Karpas-422 (cell line): ENCODE results near the gene RNF123. TPM values are rescaled to one million over a fixed set of nuclear protein-coding genes. Genes with fewer than 3 reads are reported as not detected.

ENCODE experiments used
- DNase-seq: peaks from one replicate; pipeline ENCODE4 v3.0.0-alpha.2; 2015
- H2AFZ ChIP-seq: fragments of 200-600 bp; sonication (generic); 2 replicates; pipeline ENCODE4 v1.6.1; 2014; ENCODE audit warnings: antibody characterized with exemption, low read length, mixed read lengths
- H3K27ac ChIP-seq: fragments of 200-600 bp; sonication (generic); 2 replicates; pipeline ENCODE4 v1.5.1; 2014; ENCODE audit warnings: mild to moderate bottlenecking, low read length, moderate library complexity
- H3K27me3 ChIP-seq: fragments of 200-600 bp; sonication (generic); 2 replicates; pipeline ENCODE4 v1.6.1; 2014; ENCODE audit warnings: low read length, mixed read lengths
- H3K36me3 ChIP-seq: fragments of 200-600 bp; sonication (generic); 2 replicates; pipeline ENCODE4 v1.6.1; 2014; ENCODE audit warnings: low read length, mixed read lengths; ENCODE audit not compliant: insufficient read depth
- H3K4me1 ChIP-seq: fragments of 200-600 bp; sonication (generic); 2 replicates; pipeline ENCODE4 v1.6.1; 2014; ENCODE audit warnings: mild to moderate bottlenecking, low read length, mixed read lengths
- H3K4me2 ChIP-seq: fragments of 200-600 bp; sonication (generic); 2 replicates; pipeline ENCODE4 v1.6.1; 2014; ENCODE audit warnings: low read length, low read depth, mild to moderate bottlenecking; ENCODE audit not compliant: poor library complexity, severe bottlenecking
- H3K4me3 ChIP-seq: fragments of 200-600 bp; sonication (generic); 2 replicates; pipeline ENCODE4 v1.5.1; 2014; ENCODE audit warnings: mild to moderate bottlenecking, antibody characterized with exemption, low read length, mixed read lengths
- H3K79me2 ChIP-seq: fragments of 200-600 bp; sonication (generic); 2 replicates; pipeline ENCODE4 v1.6.1; 2014; ENCODE audit warnings: mild to moderate bottlenecking, low read length, mixed read lengths
- H3K9ac ChIP-seq: fragments of 200-600 bp; sonication (generic); 2 replicates; pipeline ENCODE4 v1.6.0; 2014; ENCODE audit warnings: low read length
- H3K9me2 ChIP-seq: fragments of 200-600 bp; sonication (generic), shearing (Covaris generic); replicated peaks from 2 replicates; pipeline ENCODE4 v1.6.0; 2014; ENCODE audit warnings: mild to moderate bottlenecking, low read length, moderate library complexity; ENCODE audit not compliant: insufficient read depth
- H3K9me3 ChIP-seq: fragments of 300-700, 200-600 bp; sonication (generic); 2 replicates; pipeline ENCODE4 v1.6.1; 2014; ENCODE audit warnings: low read length, mixed read lengths
- H4K20me1 ChIP-seq: fragments of 200-600 bp; sonication (generic); 2 replicates; pipeline ENCODE4 v1.6.1; 2014; ENCODE audit warnings: mild to moderate bottlenecking, antibody characterized with exemption, low read length, low read depth; ENCODE audit not compliant: insufficient read depth
- total RNA-seq: library from RNA; depleted of rRNA; stranded (reverse); fragments of >200 nt; shearing (Covaris generic); gene quantifications from 2 replicates; pipeline ENCODE4 v1.2.3, GENCODE V29; 2014; ENCODE audit warnings: low replicate concordance

The RNF123 gene
- total RNA-seq, 1 experiment from 2014 or later, result 20.1 TPM

DNA sequence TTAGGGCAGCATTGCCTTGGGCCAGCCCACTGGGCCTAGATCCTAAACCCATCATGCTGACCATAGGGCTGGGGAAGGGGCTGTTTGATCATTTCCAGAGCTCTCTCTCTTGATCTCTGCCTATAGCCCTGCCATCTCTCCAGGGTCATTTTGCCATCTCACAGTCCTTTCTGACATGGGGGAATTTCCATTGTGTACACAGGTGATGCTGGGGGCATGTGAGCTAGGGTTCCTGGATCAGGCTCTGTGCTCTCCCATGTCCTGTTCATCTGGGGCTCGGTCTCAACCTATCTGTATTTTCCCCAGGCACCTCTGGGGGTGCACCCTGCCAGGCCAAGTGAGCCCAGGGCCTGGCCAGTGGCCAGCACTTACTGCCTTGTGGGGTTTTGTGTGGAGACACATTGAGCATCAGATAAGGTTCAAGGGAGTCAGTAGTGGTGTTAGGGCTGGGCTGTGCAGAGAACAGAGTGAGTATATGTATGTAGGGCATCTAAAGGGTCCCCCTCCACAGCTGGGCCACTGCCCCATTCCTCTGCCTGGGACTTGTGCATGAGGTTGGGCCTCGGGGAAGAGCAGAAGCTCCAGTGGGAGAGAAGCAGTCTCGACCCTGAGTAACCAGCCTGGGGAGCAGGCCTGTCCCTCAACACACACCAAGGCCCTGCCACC lies 40.9 kb upstream of the RNF123 start:
- no peak overlapping the region for H3K27ac ChIP-seq
- no peaks in the 10 kb centered on the region for H3K79me2 ChIP-seq
- no peak overlapping the region for H3K9ac ChIP-seq
- H3K4me3 ChIP-seq, result no peak overlapping the region
- H3K4me1 ChIP-seq, result no peaks in the 10 kb centered on the region
- H4K20me1 ChIP-seq, result no peaks in the 10 kb centered on the region
- H3K36me3 ChIP-seq, result no peaks in the 10 kb centered on the region
- no peaks in the 10 kb centered on the region for H3K9me2 ChIP-seq
- no peak overlapping the region for H3K4me2 ChIP-seq
- no peak for DNase-seq
- H3K27me3 ChIP-seq, result no peaks in the 10 kb centered on the region
- no peak overlapping the region for H2AFZ ChIP-seq
- no peaks in the 10 kb centered on the region for H3K9me3 ChIP-seq

DNA sequence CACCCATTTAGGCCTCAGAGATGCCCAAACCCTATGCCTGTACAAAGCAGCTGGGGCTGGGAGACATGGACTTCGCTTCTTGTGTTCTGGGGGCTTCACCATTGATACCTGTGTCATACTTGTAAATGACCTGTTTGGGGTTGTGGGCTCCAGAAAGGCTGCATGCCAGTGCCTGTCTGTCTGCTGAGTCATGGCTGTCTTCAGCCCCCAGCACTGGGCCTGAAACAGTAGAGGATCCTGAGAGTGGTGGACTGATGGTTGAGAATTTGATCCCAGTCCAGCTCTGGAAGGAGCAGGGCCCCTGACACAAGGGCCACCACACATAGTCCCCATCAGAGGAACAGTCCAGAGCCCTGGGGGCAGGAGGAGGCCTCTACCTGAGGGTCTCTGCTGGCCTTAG lies 39.8 kb upstream of the RNF123 start:
- Histone ChIP-seq H3K27ac (no peak overlapping the region), H3K4me2 (no peak overlapping the region), H4K20me1 (no peaks in the 10 kb centered on the region), H3K79me2 (no peaks in the 10 kb centered on the region), H3K9me2 (no peaks in the 10 kb centered on the region), H3K27me3 (no peaks in the 10 kb centered on the region), H3K9ac (no peak overlapping the region), H3K9me3 (no peaks in the 10 kb centered on the region), H2AFZ (no peak overlapping the region), H3K4me1 (no peaks in the 10 kb centered on the region), H3K36me3 (no peaks in the 10 kb centered on the region), H3K4me3 (no peak overlapping the region)
- no peak for DNase-seq

DNA sequence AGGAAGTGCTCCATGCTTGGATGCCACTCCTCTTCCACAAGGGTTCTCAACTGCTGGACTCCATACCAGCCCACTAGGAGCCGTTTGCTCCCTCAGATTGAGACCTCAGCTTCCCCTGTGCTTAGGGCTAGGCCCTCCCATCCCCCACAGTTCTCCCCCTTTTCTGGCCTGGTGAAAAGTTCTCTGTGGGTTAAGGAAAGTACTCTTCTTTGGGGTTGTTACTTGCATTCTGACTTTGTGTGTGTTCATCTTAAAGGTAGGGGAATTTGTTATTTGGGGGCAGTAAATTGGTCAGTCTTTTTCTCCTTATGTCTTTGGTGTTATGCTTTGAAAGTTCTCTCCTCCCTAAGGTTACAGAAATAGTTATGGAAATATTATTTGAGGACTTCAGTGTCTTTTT lies 39.2 kb upstream of the RNF123 start:
- Histone ChIP-seq H4K20me1 (no peaks in the 10 kb centered on the region), H2AFZ (no peak overlapping the region), H3K9me2 (no peaks in the 10 kb centered on the region), H3K4me3 (no peak overlapping the region), H3K36me3 (no peaks in the 10 kb centered on the region), H3K4me2 (no peak overlapping the region), H3K9ac (no peak overlapping the region), H3K27ac (no peak overlapping the region), H3K27me3 (no peaks in the 10 kb centered on the region), H3K4me1 (no peaks in the 10 kb centered on the region), H3K9me3 (no peaks in the 10 kb centered on the region), H3K79me2 (no peaks in the 10 kb centered on the region)
- no peak for DNase-seq

DNA sequence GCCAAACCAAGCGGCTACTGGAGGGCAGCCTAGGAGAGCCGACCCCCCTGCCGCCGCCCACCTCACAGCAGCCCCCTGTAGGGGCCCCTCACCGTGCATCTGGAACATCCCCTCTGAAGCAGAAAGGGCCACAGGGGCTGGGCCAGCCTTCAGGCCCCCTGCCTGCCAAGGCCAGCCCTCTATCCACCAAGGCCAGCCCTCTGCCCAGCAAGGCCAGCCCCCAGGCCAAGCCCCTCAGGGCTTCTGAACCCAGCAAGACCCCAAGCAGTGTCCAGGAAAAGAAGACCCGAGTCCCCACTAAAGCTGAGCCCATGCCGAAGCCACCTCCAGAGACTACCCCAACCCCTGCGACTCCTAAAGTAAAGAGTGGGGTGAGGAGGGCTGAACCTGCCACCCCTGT lies 38.7 kb upstream of the RNF123 start:
- Histone ChIP-seq H3K79me2 (no peaks in the 10 kb centered on the region), H4K20me1 (no peaks in the 10 kb centered on the region), H3K9me3 (no peaks in the 10 kb centered on the region), H3K9ac (no peak overlapping the region), H3K9me2 (no peaks in the 10 kb centered on the region), H3K27ac (no peak overlapping the region), H3K4me2 (no peak overlapping the region), H3K4me3 (no peak overlapping the region), H3K4me1 (no peaks in the 10 kb centered on the region), H2AFZ (no peak overlapping the region), H3K27me3 (no peaks in the 10 kb centered on the region), H3K36me3 (no peaks in the 10 kb centered on the region)
- DNase-seq, result no peak

DNA sequence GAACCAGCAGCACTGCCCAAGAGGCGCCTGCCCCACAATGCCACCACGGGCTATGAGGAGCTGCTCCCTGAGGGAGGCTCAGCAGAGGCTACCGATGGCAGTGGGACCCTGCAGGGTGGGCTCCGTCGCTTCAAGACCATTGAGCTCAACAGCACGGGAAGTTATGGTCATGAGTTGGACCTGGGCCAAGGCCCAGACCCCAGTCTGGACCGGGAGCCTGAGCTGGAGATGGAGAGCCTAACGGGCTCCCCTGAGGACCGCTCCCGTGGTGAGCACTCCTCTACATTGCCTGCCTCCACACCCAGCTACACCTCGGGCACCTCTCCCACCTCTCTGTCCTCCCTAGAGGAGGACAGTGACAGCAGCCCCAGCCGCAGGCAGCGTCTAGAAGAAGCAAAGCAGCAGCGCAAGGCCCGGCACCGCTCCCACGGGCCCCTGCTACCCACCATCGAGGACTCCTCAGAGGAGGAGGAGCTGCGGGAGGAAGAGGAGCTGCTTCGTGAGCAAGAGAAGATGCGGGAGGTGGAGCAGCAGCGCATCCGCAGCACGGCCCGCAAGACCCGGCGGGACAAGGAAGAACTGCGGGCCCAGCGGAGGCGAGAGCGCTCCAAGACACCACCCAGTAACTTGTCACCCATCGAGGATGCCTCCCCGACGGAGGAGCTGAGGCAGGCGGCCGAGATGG lies 37.0 kb upstream of the RNF123 start:
- no peaks in the 10 kb centered on the region for H3K9me2 ChIP-seq
- no peaks in the 10 kb centered on the region for H3K4me1 ChIP-seq
- no peaks in the 10 kb centered on the region for H3K9me3 ChIP-seq
- H2AFZ ChIP-seq, result no peak overlapping the region
- no peak overlapping the region for H3K9ac ChIP-seq
- H3K27ac ChIP-seq, result no peak overlapping the region
- no peaks in the 10 kb centered on the region for H3K79me2 ChIP-seq
- no peak overlapping the region for H3K4me2 ChIP-seq
- H4K20me1 ChIP-seq, result no peaks in the 10 kb centered on the region
- no peaks in the 10 kb centered on the region for H3K36me3 ChIP-seq
- H3K27me3 ChIP-seq, result no peaks in the 10 kb centered on the region
- no peak for DNase-seq
- H3K4me3 ChIP-seq, result no peak overlapping the region

DNA sequence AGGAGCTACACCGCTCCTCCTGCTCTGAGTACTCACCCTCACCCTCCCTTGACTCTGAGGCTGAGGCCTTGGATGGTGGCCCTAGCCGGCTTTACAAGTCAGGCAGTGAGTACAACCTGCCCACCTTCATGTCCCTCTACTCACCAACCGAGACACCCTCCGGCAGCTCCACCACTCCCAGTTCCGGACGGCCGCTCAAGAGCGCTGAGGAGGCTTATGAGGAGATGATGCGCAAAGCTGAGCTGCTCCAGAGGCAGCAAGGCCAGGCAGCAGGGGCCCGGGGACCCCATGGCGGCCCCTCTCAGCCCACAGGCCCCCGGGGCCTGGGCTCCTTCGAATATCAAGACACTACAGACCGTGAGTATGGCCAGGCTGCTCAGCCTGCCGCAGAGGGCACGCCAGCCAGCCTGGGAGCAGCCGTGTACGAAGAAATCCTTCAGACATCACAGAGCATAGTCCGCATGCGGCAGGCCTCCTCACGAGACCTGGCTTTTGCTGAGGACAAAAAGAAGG lies 36.4 kb upstream of the RNF123 start:
- Histone ChIP-seq H2AFZ (no peak overlapping the region), H4K20me1 (no peaks in the 10 kb centered on the region), H3K4me2 (no peak overlapping the region), H3K4me1 (no peaks in the 10 kb centered on the region), H3K27me3 (no peaks in the 10 kb centered on the region), H3K9me2 (no peaks in the 10 kb centered on the region), H3K36me3 (no peaks in the 10 kb centered on the region), H3K9me3 (no peaks in the 10 kb centered on the region), H3K9ac (no peak overlapping the region), H3K27ac (no peak overlapping the region), H3K4me3 (no peak overlapping the region), H3K79me2 (no peaks in the 10 kb centered on the region)
- DNase-seq, result no peak

DNA sequence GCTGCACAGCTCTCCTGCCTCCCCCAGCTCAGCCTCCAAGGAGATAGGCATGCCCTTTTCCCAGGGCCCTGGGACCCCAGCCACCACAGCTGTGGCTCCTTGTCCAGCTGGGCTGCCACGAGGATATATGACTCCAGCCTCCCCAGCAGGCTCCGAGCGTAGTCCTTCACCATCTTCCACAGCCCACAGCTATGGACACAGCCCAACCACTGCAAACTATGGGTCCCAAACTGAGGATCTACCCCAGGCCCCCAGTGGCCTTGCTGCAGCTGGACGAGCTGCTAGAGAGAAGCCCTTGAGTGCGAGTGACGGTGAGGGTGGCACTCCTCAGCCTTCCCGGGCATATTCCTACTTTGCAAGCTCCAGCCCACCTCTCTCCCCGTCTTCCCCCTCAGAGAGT lies 35.7 kb upstream of the RNF123 start:
- Histone ChIP-seq H3K4me2 (no peak overlapping the region), H3K27me3 (no peaks in the 10 kb centered on the region), H3K36me3 (no peaks in the 10 kb centered on the region), H3K4me1 (no peaks in the 10 kb centered on the region), H2AFZ (no peak overlapping the region), H3K9me2 (no peaks in the 10 kb centered on the region), H4K20me1 (no peaks in the 10 kb centered on the region), H3K27ac (no peak overlapping the region), H3K9me3 (no peaks in the 10 kb centered on the region), H3K79me2 (no peaks in the 10 kb centered on the region), H3K4me3 (no peak overlapping the region), H3K9ac (no peak overlapping the region)
- DNase-seq, result no peak

DNA sequence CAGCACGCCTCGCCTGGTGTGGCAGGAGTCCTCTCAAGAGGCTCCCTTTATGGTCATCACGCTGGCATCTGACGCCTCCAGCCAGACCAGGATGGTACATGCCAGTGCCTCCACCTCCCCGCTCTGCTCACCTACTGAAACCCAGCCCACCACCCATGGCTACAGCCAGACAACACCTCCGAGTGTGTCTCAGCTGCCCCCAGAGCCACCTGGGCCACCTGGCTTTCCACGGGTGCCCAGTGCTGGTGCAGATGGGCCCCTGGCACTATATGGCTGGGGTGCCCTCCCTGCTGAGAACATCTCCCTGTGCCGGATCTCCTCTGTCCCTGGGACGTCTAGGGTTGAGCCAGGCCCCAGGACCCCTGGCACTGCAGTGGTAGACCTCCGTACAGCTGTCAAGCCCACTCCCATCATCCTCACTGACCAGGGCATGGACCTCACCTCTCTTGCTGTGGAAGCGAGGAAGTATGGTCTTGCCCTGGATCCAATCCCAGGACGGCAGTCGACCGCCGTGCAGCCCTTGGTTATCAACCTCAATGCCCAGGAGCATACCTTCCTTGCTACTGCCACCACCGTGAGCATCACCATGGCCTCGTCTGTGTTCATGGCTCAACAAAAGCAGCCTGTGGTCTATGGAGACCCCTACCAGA lies 35.1 kb upstream of the RNF123 start:
- no peaks in the 10 kb centered on the region for H3K9me3 ChIP-seq
- H3K4me1 ChIP-seq, result no peaks in the 10 kb centered on the region
- H3K4me3 ChIP-seq, result no peak overlapping the region
- no peak overlapping the region for H3K4me2 ChIP-seq
- no peaks in the 10 kb centered on the region for H3K27me3 ChIP-seq
- no peak for DNase-seq
- H3K9me2 ChIP-seq, result no peaks in the 10 kb centered on the region
- H2AFZ ChIP-seq, result no peak overlapping the region
- no peaks in the 10 kb centered on the region for H4K20me1 ChIP-seq
- H3K9ac ChIP-seq, result no peak overlapping the region
- H3K36me3 ChIP-seq, result no peaks in the 10 kb centered on the region
- H3K27ac ChIP-seq, result no peak overlapping the region
- H3K79me2 ChIP-seq, result no peaks in the 10 kb centered on the region
